HepG2 (cell line): ENCODE data around the gene TFEB. TPM values are rescaled to one million over a fixed set of nuclear protein-coding genes. Genes with fewer than 3 reads are reported as not detected.

Source experiments
- FOXC1 ChIP-seq: sonication (generic); formaldehyde crosslinking; IDR thresholded peaks from 2 replicates; pipeline ENCODE4 v1.8.0; 2022; ENCODE audit warnings: mild to moderate bottlenecking, missing genetic modification reagents, borderline replicate concordance
- KDM6A ChIP-seq: IDR thresholded peaks from 2 replicates; pipeline ENCODE4 v1.6.1; 2016; ENCODE audit warnings: low read depth
- polyA plus RNA-seq, 8 experiments: library from polyadenylated mRNA; depleted of rRNA in 3 of 8; stranded (reverse) in 7 of 8; unstranded in 1 of 8; fragments of >200 nt; fragmentation: Illumina TruSeq in 4 of 8; extraction: Trizol in 4 of 8; gene quantifications; 2 replicates each; pipeline versions ENCODE4 v1.2.1 to v1.2.3, GENCODE V29; 2011 to 2016; ENCODE audit warnings: low read depth in 4 of 8, missing spikeins in 1 of 8, mixed read lengths in 1 of 8; ENCODE audit not compliant: insufficient read depth in 1 of 8
- total RNA-seq, 5 experiments: library from RNA; depleted of rRNA; stranded (reverse); fragments of >200 nt; fragmentation: Illumina TruSeq; extraction: Trizol; gene quantifications; 2 replicates each; pipeline ENCODE4 v1.2.3, GENCODE V29; 2016; ENCODE audit warnings: low read depth in 1 of 5
- TF ChIP-seq, protein P1 (sequence below), 2 experiments: fragments of 450-650 bp in 1 of 2; sonication (generic) in 1 of 2; formaldehyde crosslinking in 1 of 2; IDR thresholded peaks; 2 replicates each; pipeline versions ENCODE4 v1.6.1 to v1.8.0; 2016 to 2022; ENCODE audit warnings: antibody characterized with exemption in 1 of 2, mild to moderate bottlenecking in 1 of 2, missing genetic modification reagents in 1 of 2
- TF ChIP-seq, protein P2 (sequence below): sonication (generic); formaldehyde crosslinking; IDR thresholded peaks from 2 replicates; pipeline ENCODE4 v1.4.0; 2020; ENCODE audit warnings: low read depth, missing genetic modification reagents
- TF ChIP-seq, protein P3 (sequence below): sonication (generic); formaldehyde crosslinking; IDR thresholded peaks from 2 replicates; pipeline ENCODE4; 2020; ENCODE audit warnings: missing genetic modification reagents, mild to moderate bottlenecking, borderline replicate concordance
- TF ChIP-seq, protein P4 (sequence below): sonication (generic); formaldehyde crosslinking; IDR thresholded peaks from 2 replicates; pipeline ENCODE4 v1.8.1; 2023; ENCODE audit warnings: mild to moderate bottlenecking, inconsistent platforms, moderate library complexity, missing genetic modification reagents, borderline replicate concordance
- TF ChIP-seq, protein P5 (sequence below): sonication (generic); formaldehyde crosslinking; IDR thresholded peaks from 2 replicates; pipeline ENCODE4 v1.5.0; 2020; ENCODE audit warnings: missing genetic modification reagents

The TFEB gene
- total and polyA plus RNA-seq, 2 of the 13 experiments (the other 11 are each of a cell fraction or from before 2014, with no cell fraction given), result 13.3 to 18.7 TPM

DNA sequence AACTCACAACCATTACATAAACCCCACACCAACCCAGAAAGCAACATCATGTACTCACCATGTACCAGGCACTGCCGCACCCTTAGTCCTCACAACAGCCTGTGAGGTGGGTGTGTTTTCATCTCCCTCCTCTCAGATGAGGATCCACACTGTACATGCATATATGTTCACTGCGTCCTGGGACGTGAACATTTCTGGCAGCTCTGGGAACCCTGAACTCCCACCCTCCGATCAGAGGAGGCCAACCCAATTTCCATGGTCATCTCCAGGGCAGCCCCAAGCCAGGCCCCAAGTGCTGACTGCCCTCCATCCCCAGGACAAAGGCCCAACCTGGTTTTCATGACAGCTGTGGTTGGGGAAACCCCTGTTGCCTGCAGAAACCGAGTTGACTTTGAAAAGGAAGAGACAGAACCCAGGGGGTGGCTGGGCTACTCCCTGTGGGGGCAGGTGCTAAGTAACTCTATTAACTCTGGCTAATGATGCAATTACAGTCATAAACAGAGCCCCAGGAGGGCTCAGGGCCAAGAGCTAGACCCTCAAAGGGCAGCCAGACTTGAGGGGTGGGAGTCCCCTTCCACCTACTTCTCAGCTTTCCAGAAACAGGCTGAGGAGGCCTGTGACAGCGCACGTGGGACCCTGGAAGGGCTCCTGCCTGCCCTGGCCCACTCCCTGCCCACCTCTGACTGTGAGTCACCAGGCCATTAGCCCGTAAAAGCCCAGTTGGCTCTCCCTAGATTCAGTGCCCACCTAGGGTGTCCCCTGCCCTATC lies 2.6 kb downstream of the TFEB start (continued):
- TF ChIP-seq, protein P1, sequence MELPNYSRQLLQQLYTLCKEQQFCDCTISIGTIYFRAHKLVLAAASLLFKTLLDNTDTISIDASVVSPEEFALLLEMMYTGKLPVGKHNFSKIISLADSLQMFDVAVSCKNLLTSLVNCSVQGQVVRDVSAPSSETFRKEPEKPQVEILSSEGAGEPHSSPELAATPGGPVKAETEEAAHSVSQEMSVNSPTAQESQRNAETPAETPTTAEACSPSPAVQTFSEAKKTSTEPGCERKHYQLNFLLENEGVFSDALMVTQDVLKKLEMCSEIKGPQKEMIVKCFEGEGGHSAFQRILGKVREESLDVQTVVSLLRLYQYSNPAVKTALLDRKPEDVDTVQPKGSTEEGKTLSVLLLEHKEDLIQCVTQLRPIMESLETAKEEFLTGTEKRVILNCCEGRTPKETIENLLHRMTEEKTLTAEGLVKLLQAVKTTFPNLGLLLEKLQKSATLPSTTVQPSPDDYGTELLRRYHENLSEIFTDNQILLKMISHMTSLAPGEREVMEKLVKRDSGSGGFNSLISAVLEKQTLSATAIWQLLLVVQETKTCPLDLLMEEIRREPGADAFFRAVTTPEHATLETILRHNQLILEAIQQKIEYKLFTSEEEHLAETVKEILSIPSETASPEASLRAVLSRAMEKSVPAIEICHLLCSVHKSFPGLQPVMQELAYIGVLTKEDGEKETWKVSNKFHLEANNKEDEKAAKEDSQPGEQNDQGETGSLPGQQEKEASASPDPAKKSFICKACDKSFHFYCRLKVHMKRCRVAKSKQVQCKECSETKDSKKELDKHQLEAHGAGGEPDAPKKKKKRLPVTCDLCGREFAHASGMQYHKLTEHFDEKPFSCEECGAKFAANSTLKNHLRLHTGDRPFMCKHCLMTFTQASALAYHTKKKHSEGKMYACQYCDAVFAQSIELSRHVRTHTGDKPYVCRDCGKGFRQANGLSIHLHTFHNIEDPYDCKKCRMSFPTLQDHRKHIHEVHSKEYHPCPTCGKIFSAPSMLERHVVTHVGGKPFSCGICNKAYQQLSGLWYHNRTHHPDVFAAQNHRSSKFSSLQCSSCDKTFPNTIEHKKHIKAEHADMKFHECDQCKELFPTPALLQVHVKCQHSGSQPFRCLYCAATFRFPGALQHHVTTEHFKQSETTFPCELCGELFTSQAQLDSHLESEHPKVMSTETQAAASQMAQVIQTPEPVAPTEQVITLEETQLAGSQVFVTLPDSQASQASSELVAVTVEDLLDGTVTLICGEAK (IDR thresholded peaks at IDR 0.05), result no peak
- TF ChIP-seq, protein P1 (CRISPR knock-in tag; IDR thresholded peaks at IDR 0.05), result no peak
- TF ChIP-seq, protein P2, sequence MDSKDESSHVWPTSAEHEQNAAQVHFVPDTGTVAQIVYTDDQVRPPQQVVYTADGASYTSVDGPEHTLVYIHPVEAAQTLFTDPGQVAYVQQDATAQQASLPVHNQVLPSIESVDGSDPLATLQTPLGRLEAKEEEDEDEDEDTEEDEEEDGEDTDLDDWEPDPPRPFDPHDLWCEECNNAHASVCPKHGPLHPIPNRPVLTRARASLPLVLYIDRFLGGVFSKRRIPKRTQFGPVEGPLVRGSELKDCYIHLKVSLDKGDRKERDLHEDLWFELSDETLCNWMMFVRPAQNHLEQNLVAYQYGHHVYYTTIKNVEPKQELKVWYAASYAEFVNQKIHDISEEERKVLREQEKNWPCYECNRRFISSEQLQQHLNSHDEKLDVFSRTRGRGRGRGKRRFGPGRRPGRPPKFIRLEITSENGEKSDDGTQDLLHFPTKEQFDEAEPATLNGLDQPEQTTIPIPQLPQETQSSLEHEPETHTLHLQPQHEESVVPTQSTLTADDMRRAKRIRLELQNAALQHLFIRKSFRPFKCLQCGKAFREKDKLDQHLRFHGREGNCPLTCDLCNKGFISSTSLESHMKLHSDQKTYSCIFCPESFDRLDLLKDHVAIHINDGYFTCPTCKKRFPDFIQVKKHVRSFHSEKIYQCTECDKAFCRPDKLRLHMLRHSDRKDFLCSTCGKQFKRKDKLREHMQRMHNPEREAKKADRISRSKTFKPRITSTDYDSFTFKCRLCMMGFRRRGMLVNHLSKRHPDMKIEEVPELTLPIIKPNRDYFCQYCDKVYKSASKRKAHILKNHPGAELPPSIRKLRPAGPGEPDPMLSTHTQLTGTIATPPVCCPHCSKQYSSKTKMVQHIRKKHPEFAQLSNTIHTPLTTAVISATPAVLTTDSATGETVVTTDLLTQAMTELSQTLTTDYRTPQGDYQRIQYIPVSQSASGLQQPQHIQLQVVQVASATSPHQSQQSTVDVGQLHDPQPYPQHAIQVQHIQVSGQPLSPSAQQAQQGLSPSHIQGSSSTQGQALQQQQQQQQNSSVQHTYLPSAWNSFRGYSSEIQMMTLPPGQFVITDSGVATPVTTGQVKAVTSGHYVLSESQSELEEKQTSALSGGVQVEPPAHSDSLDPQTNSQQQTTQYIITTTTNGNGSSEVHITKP (CRISPR knock-in tag), result 0 out of 2 replicates have a peak, but pooled peaks have one; percentile 8
- TF ChIP-seq, protein P3, sequence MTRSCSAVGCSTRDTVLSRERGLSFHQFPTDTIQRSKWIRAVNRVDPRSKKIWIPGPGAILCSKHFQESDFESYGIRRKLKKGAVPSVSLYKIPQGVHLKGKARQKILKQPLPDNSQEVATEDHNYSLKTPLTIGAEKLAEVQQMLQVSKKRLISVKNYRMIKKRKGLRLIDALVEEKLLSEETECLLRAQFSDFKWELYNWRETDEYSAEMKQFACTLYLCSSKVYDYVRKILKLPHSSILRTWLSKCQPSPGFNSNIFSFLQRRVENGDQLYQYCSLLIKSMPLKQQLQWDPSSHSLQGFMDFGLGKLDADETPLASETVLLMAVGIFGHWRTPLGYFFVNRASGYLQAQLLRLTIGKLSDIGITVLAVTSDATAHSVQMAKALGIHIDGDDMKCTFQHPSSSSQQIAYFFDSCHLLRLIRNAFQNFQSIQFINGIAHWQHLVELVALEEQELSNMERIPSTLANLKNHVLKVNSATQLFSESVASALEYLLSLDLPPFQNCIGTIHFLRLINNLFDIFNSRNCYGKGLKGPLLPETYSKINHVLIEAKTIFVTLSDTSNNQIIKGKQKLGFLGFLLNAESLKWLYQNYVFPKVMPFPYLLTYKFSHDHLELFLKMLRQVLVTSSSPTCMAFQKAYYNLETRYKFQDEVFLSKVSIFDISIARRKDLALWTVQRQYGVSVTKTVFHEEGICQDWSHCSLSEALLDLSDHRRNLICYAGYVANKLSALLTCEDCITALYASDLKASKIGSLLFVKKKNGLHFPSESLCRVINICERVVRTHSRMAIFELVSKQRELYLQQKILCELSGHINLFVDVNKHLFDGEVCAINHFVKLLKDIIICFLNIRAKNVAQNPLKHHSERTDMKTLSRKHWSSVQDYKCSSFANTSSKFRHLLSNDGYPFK (CRISPR knock-in tag), result no peak
- TF ChIP-seq KDM6A (CRISPR knock-in tag) (no peak), FOXC1 (no peak)
- TF ChIP-seq, protein P4, sequence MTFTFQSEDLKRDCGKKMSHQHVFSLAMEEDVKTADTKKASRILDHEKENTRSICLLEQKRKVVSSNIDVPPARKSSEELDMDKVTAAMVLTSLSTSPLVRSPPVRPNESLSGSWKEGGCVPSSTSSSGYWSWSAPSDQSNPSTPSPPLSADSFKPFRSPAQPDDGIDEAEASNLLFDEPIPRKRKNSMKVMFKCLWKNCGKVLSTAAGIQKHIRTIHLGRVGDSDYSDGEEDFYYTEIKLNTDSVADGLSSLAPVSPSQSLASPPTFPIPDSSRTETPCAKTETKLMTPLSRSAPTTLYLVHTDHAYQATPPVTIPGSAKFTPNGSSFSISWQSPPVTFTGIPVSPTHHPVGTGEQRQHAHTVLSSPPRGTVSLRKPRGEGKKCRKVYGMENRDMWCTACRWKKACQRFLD, result no peak
- TF ChIP-seq, protein P5, sequence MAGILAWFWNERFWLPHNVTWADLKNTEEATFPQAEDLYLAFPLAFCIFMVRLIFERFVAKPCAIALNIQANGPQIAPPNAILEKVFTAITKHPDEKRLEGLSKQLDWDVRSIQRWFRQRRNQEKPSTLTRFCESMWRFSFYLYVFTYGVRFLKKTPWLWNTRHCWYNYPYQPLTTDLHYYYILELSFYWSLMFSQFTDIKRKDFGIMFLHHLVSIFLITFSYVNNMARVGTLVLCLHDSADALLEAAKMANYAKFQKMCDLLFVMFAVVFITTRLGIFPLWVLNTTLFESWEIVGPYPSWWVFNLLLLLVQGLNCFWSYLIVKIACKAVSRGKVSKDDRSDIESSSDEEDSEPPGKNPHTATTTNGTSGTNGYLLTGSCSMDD (CRISPR knock-in tag), result no peak
